Osteocyte (in vitro differentiated cells): ENCODE measurements around the gene GRIN1. TPM values are rescaled to one million over a fixed set of nuclear protein-coding genes. Genes with fewer than 3 reads are reported as not detected.

Source experiments
- DNase-seq: peaks from one replicate; pipeline ENCODE4 v3.0.0; 2021; ENCODE audit warnings: mixed read lengths; ENCODE audit not compliant: unreplicated experiment; ENCODE audit errors: extremely low spot score
- H3K27ac Mint-ChIP-seq: one replicate; pipeline ENCODE4 v1.8.0; 2021; ENCODE audit warnings: mild to moderate bottlenecking, mixed read lengths; ENCODE audit not compliant: unreplicated experiment
- H3K27me3 Mint-ChIP-seq: one replicate; pipeline ENCODE4 v1.8.0; 2021; ENCODE audit warnings: mixed read lengths; ENCODE audit not compliant: unreplicated experiment
- H3K36me3 Mint-ChIP-seq: one replicate; pipeline ENCODE4 v1.8.0; 2021; ENCODE audit warnings: mixed read lengths; ENCODE audit not compliant: unreplicated experiment
- H3K4me1 Mint-ChIP-seq: one replicate; pipeline ENCODE4 v1.8.0; 2021; ENCODE audit warnings: mixed read lengths; ENCODE audit not compliant: unreplicated experiment
- H3K4me3 Mint-ChIP-seq: one replicate; pipeline ENCODE4 v1.8.0; 2021; ENCODE audit warnings: mild to moderate bottlenecking, moderate library complexity, mixed read lengths; ENCODE audit not compliant: unreplicated experiment
- H3K9me3 Mint-ChIP-seq: one replicate; pipeline ENCODE4 v1.8.0; 2021; ENCODE audit warnings: mixed read lengths; ENCODE audit not compliant: unreplicated experiment
- CTCF ChIP-seq: fragments of 200-600 bp; sonication (generic); IDR thresholded peaks from 2 replicates; pipeline ENCODE4 v1.5.0; 2021; ENCODE audit warnings: antibody characterized with exemption, mild to moderate bottlenecking, moderate library complexity
- total RNA-seq: library from RNA; stranded (reverse); gene quantifications from 2 replicates; pipeline ENCODE4 v1.2.1, GENCODE V29; 2021

GRIN1 gene
- total RNA-seq, 1 donor from 2014 or later = not detected

GRCh38 chr9:137160054-137160425 is 21.1 kb downstream of the GRIN1 start:
- no peak overlapping the region for H3K4me3 Mint-ChIP-seq
- no peak overlapping the region for H3K27ac Mint-ChIP-seq
- no peaks in the 10 kb centered on the region for H3K9me3 Mint-ChIP-seq
- no peak for DNase-seq
- peaks cover 18% of the 10 kb centered on the region for H3K27me3 Mint-ChIP-seq
- H3K36me3 Mint-ChIP-seq = no peaks in the 10 kb centered on the region
- no peaks in the 10 kb centered on the region for H3K4me1 Mint-ChIP-seq
- no peak for TF ChIP-seq CTCF

- no peak for TF ChIP-seq CTCF
- no peaks in the 10 kb centered on the region for H3K4me1 Mint-ChIP-seq
- H3K36me3 Mint-ChIP-seq = no peaks in the 10 kb centered on the region
- H3K4me3 Mint-ChIP-seq = no peak overlapping the region
- H3K9me3 Mint-ChIP-seq = no peaks in the 10 kb centered on the region
- peaks cover 21% of the 10 kb centered on the region for H3K27me3 Mint-ChIP-seq
- H3K27ac Mint-ChIP-seq = no peak overlapping the region
- DNase-seq = no peak
Observed at GRCh38 chr9:137160716-137161557, 22.0 kb downstream of the GRIN1 start.

- H3K27ac Mint-ChIP-seq = no peak overlapping the region
- H3K4me3 Mint-ChIP-seq = no peak overlapping the region
- no peaks in the 10 kb centered on the region for H3K9me3 Mint-ChIP-seq
- no peak for DNase-seq
- peaks cover 26% of the 10 kb centered on the region for H3K27me3 Mint-ChIP-seq
- H3K4me1 Mint-ChIP-seq = peaks cover 3% of the 10 kb centered on the region
- TF ChIP-seq CTCF = no peak
- H3K36me3 Mint-ChIP-seq = no peaks in the 10 kb centered on the region
Observed at GRCh38 chr9:137161558-137162486, 22.9 kb downstream of the GRIN1 start.

- Mint-ChIP-seq H3K27me3 (peaks cover 26% of the 10 kb centered on the region), H3K4me1 (peaks cover 3% of the 10 kb centered on the region), H3K4me3 (no peak overlapping the region), H3K27ac (no peak overlapping the region), H3K36me3 (no peaks in the 10 kb centered on the region), H3K9me3 (no peaks in the 10 kb centered on the region)
- TF ChIP-seq CTCF = no peak
- DNase-seq = no peak
Observed at GRCh38 chr9:137162505-137163364, 23.8 kb downstream of the GRIN1 start.
